ENCODE measurements around the gene MARCKSL1. TPM values are rescaled to one million over a fixed set of nuclear protein-coding genes. Genes with fewer than 3 reads are reported as not detected.

MARCKSL1 gene
- total and polyA plus RNA-seq, 2 of the 13 experiments (the other 11 are each of a cell fraction or from before 2014, with no cell fraction given) = 81.9 to 155 TPM

GRCh38 chr1:32291708-32292538 lies 44.1 kb downstream of the MARCKSL1 start, which contains the start of gene HDAC1 (continued):
- TF ChIP-seq ZBTB39 (CRISPR knock-in tag; IDR thresholded peaks at IDR 0.05) (peak; percentile 68; the same call in 1 of the 2 replicates), FOXK1 (CRISPR knock-in tag; IDR thresholded peaks at IDR 0.05; ENCODE audit: borderline replicate concordance, low read depth) (no peak), RFX5 (IDR thresholded peaks at IDR 0.05; ENCODE audit: low read depth, low read length) (peak; percentile 29; the same call in 1 of the 2 replicates), ZNF674 (CRISPR knock-in tag; IDR thresholded peaks at IDR 0.05; ENCODE audit: low read depth) (no peak), STAT6 (CRISPR knock-in tag; IDR thresholded peaks at IDR 0.05; ENCODE audit: borderline replicate concordance) (no peak), ZNF773 (CRISPR knock-in tag; IDR thresholded peaks at IDR 0.05; ENCODE audit: borderline replicate concordance) (no peak; the same call in 1 of the 2 replicates), ZNF816 (CRISPR knock-in tag; IDR thresholded peaks at IDR 0.05; ENCODE audit: borderline replicate concordance) (no peak), ZNF879 (CRISPR knock-in tag; IDR thresholded peaks at IDR 0.05) (peak; percentile 82; the same call in 1 of the 2 replicates), KDM1A (CRISPR knock-in tag; IDR thresholded peaks at IDR 0.05) (peak; percentile 84), HBP1 (CRISPR knock-in tag; IDR thresholded peaks at IDR 0.05; ENCODE audit: low read depth) (no peak), PHF21A (CRISPR knock-in tag; IDR thresholded peaks at IDR 0.05) (peak; percentile 85), PAF1 (CRISPR knock-in tag; IDR thresholded peaks at IDR 0.05) (no peak)

All from HepG2 (cell line).